ENCODE data around the gene NAE1.

NAE1 gene

GRCh38 chr16:66853261-66854139, 22.7 kb upstream of the NAE1 start:
- no peak overlapping the region for H3K4me3 ChIP-seq (ENCODE audit: low read depth, low read length)
- POLR2A ChIA-PET, result no interaction called here
- no peak for DNase-seq (ENCODE audit: low read depth, low spot score)
- TF ChIP-seq CTCF (IDR thresholded peaks at IDR 0.05; ENCODE audit: insufficient read depth, low read length, missing control alignments), result no peak
- CTCF ChIA-PET, result interaction anchor here (0.7 to 8.8 kb wide), 4 partner anchors 14 to 22 kb away, joined by 3 to 96 read pairs (median 34); partner anchors contain the start of gene NAE1

GRCh38 chr16:66851166-66851964, 20.6 kb upstream of the NAE1 start:
- CTCF ChIA-PET, result interaction anchor here (1.0 to 1.3 kb wide), 2 partner anchors 9 to 17 kb away, joined by 3 to 5 read pairs; no protein-coding TSS in a partner anchor

GRCh38 chr16:66850115-66850815, 19.5 kb upstream of the NAE1 start:
- DNase-seq (ENCODE audit: low read depth, low spot score), result no peak
- no peak for TF ChIP-seq CTCF (IDR thresholded peaks at IDR 0.05; ENCODE audit: insufficient read depth, low read length, missing control alignments)
- H3K4me3 ChIP-seq (ENCODE audit: low read depth, low read length), result no peak overlapping the region
- POLR2A ChIA-PET, result no interaction called here
- CTCF ChIA-PET, result interaction anchor here (1.0 to 12.7 kb wide), 4 partner anchors 18 to 98 kb away, joined by 3 to 205 read pairs (median 58); partner anchors contain the start of gene NAE1

More at GRCh38 chr16:66851166-66851964, 20.6 kb upstream of the NAE1 start:
- no peak for DNase-seq (ENCODE audit: low read depth, low spot score)
- no peak overlapping the region for H3K4me3 ChIP-seq (ENCODE audit: low read depth, low read length)
- TF ChIP-seq CTCF (IDR thresholded peaks at IDR 0.05; ENCODE audit: insufficient read depth, low read length, missing control alignments), result no peak
- POLR2A ChIA-PET, result no interaction called here

GRCh38 chr16:66849549-66849948, 18.8 kb upstream of the NAE1 start:
- no peak for DNase-seq (ENCODE audit: low read depth, low spot score)
- CTCF ChIA-PET, result interaction anchor here (1.1 to 12.7 kb wide), 6 partner anchors 8 to 97 kb away, joined by 3 to 205 read pairs (median 4); partner anchors contain the start of gene NAE1
- TF ChIP-seq CTCF (IDR thresholded peaks at IDR 0.05; ENCODE audit: insufficient read depth, low read length, missing control alignments), result no peak
- H3K4me3 ChIP-seq (ENCODE audit: low read depth, low read length), result no peak overlapping the region
- POLR2A ChIA-PET, result no interaction called here

GRCh38 chr16:66849021-66849420, 18.2 kb upstream of the NAE1 start:
- no peak for TF ChIP-seq CTCF (IDR thresholded peaks at IDR 0.05; ENCODE audit: insufficient read depth, low read length, missing control alignments)
- H3K4me3 ChIP-seq (ENCODE audit: low read depth, low read length), result no peak overlapping the region
- POLR2A ChIA-PET, result no interaction called here
- CTCF ChIA-PET, result interaction anchor here (1.1 to 12.7 kb wide), 6 partner anchors 9 to 97 kb away, joined by 3 to 205 read pairs (median 4); partner anchors contain the start of gene NAE1
- no peak for DNase-seq (ENCODE audit: low read depth, low spot score)
